HEK293T (cell line): ENCODE results near the gene GATA3.

Experiments
- ARNT ChIP-seq: fragments of 450-650 bp; IDR thresholded peaks from 2 replicates; pipeline ENCODE4 v1.6.1; 2017; ENCODE audit warnings: mild to moderate bottlenecking
- BHLHE40 ChIP-seq: fragments of 450-650 bp; IDR thresholded peaks from 2 replicates; pipeline ENCODE4 v1.6.1; 2016; ENCODE audit warnings: mild to moderate bottlenecking, moderate library complexity, borderline replicate concordance
- CTBP1 ChIP-seq: fragments of 450-650 bp; IDR thresholded peaks from 2 replicates; pipeline ENCODE4 v1.6.1; 2016; ENCODE audit warnings: borderline replicate concordance
- ELF4 ChIP-seq: fragments of 450-650 bp; IDR thresholded peaks from 2 replicates; pipeline ENCODE4 v1.6.1; 2017; ENCODE audit warnings: antibody characterized with exemption
- FOXK2 ChIP-seq: fragments of 450-650 bp; IDR thresholded peaks from 2 replicates; pipeline ENCODE4 v1.6.1; 2016; ENCODE audit warnings: mild to moderate bottlenecking
- FOXM1 ChIP-seq: fragments of 450-650 bp; IDR thresholded peaks from 2 replicates; pipeline ENCODE4 v1.6.1; 2017; ENCODE audit warnings: mild to moderate bottlenecking, borderline replicate concordance
- HDGF ChIP-seq: fragments of 450-650 bp; IDR thresholded peaks from 2 replicates; pipeline ENCODE4 v1.6.1; 2017; ENCODE audit warnings: antibody characterized with exemption, borderline replicate concordance
- L3MBTL2 ChIP-seq: fragments of 450-650 bp; conservative IDR thresholded peaks from 2 replicates; pipeline ENCODE4 v1.6.1; 2016; ENCODE audit warnings: mild to moderate bottlenecking
- LEF1 ChIP-seq: fragments of 450-650 bp; IDR thresholded peaks from 2 replicates; pipeline ENCODE4 v1.6.1; 2017; ENCODE audit warnings: mild to moderate bottlenecking, borderline replicate concordance
- NFRKB ChIP-seq: fragments of 450-650 bp; IDR thresholded peaks from 2 replicates; pipeline ENCODE4 v1.6.1; 2016; ENCODE audit warnings: mild to moderate bottlenecking, moderate library complexity
- PKNOX1 ChIP-seq: fragments of 450-650 bp; IDR thresholded peaks from 2 replicates; pipeline ENCODE4 v1.6.1; 2016
- SP1 ChIP-seq: fragments of 450-650 bp; IDR thresholded peaks from 2 replicates; pipeline ENCODE4 v1.6.1; 2017
- SUZ12 ChIP-seq: fragments of 450-650 bp; IDR thresholded peaks from 2 replicates; pipeline ENCODE4 v1.6.1; 2016; ENCODE audit warnings: mild to moderate bottlenecking
- ZNF384 ChIP-seq: fragments of 450-650 bp; IDR thresholded peaks from 2 replicates; pipeline ENCODE4 v1.6.1; 2016

GRCh38 chr10:8079126-8079525 lies 24.6 kb downstream of the GATA3 start:
- TF ChIP-seq SP1 = no peak
- TF ChIP-seq BHLHE40 = no peak
- no peak for TF ChIP-seq CTBP1
- TF ChIP-seq ARNT = no peak
- no peak for TF ChIP-seq PKNOX1
- TF ChIP-seq SUZ12 = no peak
- TF ChIP-seq FOXM1 = no peak
- no peak for TF ChIP-seq HDGF
- TF ChIP-seq FOXK2 = no peak
- TF ChIP-seq ELF4 = no peak
- no peak for TF ChIP-seq ZNF384
- no peak for TF ChIP-seq NFRKB
- no peak for TF ChIP-seq L3MBTL2
- TF ChIP-seq LEF1 = no peak
